GM12878 (cell line): ENCODE results near the gene RBAK. TPM values are rescaled to one million over a fixed set of nuclear protein-coding genes. Genes with fewer than 3 reads are reported as not detected.

Experiments
- PKNOX1 ChIP-seq: fragments of 450-650 bp; IDR thresholded peaks from 2 replicates; pipeline ENCODE4 v1.6.1; 2016; ENCODE audit warnings: mild to moderate bottlenecking
- polyA plus RNA-seq, 11 experiments: library from polyadenylated mRNA; depleted of rRNA in 4 of 11; unstranded in 6 of 11; stranded (reverse) in 5 of 11; fragments of >200 nt; fragmentation: Nextera tagmentation in 4 of 11; fragmentation: Illumina TruSeq in 1 of 11; extraction: Ambion mirVana in 4 of 11; extraction: Trizol in 1 of 11; gene quantifications; 1 replicate in 1 of 11; 2 replicates in 10 of 11; pipeline versions ENCODE4 v1.2.1 to v1.2.3, GENCODE V29; 2011 to 2016; ENCODE audit warnings: inconsistent platforms in 2 of 11, missing spikeins in 2 of 11, low read depth in 1 of 11
- small RNA-seq: library from RNA; depleted of rRNA; stranded (forward); fragments of <200 nt; gene quantifications from one replicate; pipeline ENCODE3, GENCODE V24; 2014
- total RNA-seq, 4 experiments: library from RNA; depleted of rRNA in 3 of 4; stranded (reverse); fragments of >200 nt in 3 of 4; fragmentation: Illumina TruSeq in 1 of 4; extraction: Trizol in 1 of 4; gene quantifications; 2 replicates each; pipeline versions ENCODE4 v1.2.1 to v1.2.3, GENCODE V29; 2013 to 2021

Gene RBAK
- total and polyA plus RNA-seq, 10 of the 15 experiments (the other 5 are each of a cell fraction or from before 2014, with no cell fraction given): 1.9 to 10.2 (median 5.9) TPM

GRCh38 chr7:5117095-5117970, 71.7 kb downstream of the RBAK start (continued):
- TF ChIP-seq PKNOX1: no peak

Small RNA genes within 50 kb of the gene (small RNA-seq; reads per million reads assigned to genes)
- not detected for gene AC092032.1

Other genes starting within 250 kb of the RBAK start
- not detected in 2 replicates for gene PAPOLB, start 183.8 kb upstream of the RBAK start, total RNA-seq (2014; rRNA removed)
- gene PAPOLB, start 183.8 kb upstream of the RBAK start, total RNA-seq (2014; rRNA removed; fragmentation: Illumina TruSeq; extraction: Trizol): not detected in 2 replicates
- gene PAPOLB, start 183.8 kb upstream of the RBAK start, total RNA-seq (2021): not detected in 2 replicates
- not detected in 2 replicates for gene PAPOLB, start 183.8 kb upstream of the RBAK start, polyA plus RNA-seq (2011; rRNA removed)
- 0.01 TPM in 1 of 2 replicates, not detected in the other for gene PAPOLB, start 183.8 kb upstream of the RBAK start, polyA plus RNA-seq (2014; fragmentation: Illumina TruSeq; extraction: Trizol)
- gene PAPOLB, start 183.8 kb upstream of the RBAK start, polyA plus RNA-seq (2014; fragmentation: Nextera tagmentation; extraction: Ambion mirVana): not detected
- gene PAPOLB, start 183.8 kb upstream of the RBAK start, polyA plus RNA-seq (2014; rRNA removed): not detected in 2 replicates
- not detected for gene PAPOLB, start 183.8 kb upstream of the RBAK start, polyA plus RNA-seq (2016; fragmentation: Nextera tagmentation; extraction: Ambion mirVana)
- 0.06 TPM in 1 of 2 replicates, not detected in the other for gene RADIL, start 162.1 kb upstream of the RBAK start, total RNA-seq (2014; rRNA removed)
- gene RADIL, start 162.1 kb upstream of the RBAK start, total RNA-seq (2014; rRNA removed; fragmentation: Illumina TruSeq; extraction: Trizol): not detected in 2 replicates
- 0.11 TPM in 1 of 2 replicates, not detected in the other for gene RADIL, start 162.1 kb upstream of the RBAK start, total RNA-seq (2021)
- gene RADIL, start 162.1 kb upstream of the RBAK start, polyA plus RNA-seq (2011; rRNA removed): not detected in 2 replicates
- not detected in 2 replicates for gene RADIL, start 162.1 kb upstream of the RBAK start, polyA plus RNA-seq (2014; fragmentation: Illumina TruSeq; extraction: Trizol)
- gene RADIL, start 162.1 kb upstream of the RBAK start, polyA plus RNA-seq (2014; fragmentation: Nextera tagmentation; extraction: Ambion mirVana): not detected
- gene RADIL, start 162.1 kb upstream of the RBAK start, polyA plus RNA-seq (2014; rRNA removed): 0.08 TPM in 1 of 2 replicates, not detected in the other
- under 1 TPM in 1 of 2 experiments, not detected in 1; 0.05 TPM for gene RADIL, start 162.1 kb upstream of the RBAK start, polyA plus RNA-seq (2016; fragmentation: Nextera tagmentation; extraction: Ambion mirVana)
- not detected in 2 replicates for gene MMD2, start 86.7 kb upstream of the RBAK start, total RNA-seq (2014; rRNA removed)
- not detected in 2 replicates for gene MMD2, start 86.7 kb upstream of the RBAK start, total RNA-seq (2014; rRNA removed; fragmentation: Illumina TruSeq; extraction: Trizol)
- not detected in 2 replicates for gene MMD2, start 86.7 kb upstream of the RBAK start, total RNA-seq (2021)
- gene MMD2, start 86.7 kb upstream of the RBAK start, polyA plus RNA-seq (2011; rRNA removed): not detected in 2 replicates
- gene MMD2, start 86.7 kb upstream of the RBAK start, polyA plus RNA-seq (2014; fragmentation: Illumina TruSeq; extraction: Trizol): not detected in 2 replicates
- not detected for gene MMD2, start 86.7 kb upstream of the RBAK start, polyA plus RNA-seq (2014; fragmentation: Nextera tagmentation; extraction: Ambion mirVana)
- not detected in 2 replicates for gene MMD2, start 86.7 kb upstream of the RBAK start, polyA plus RNA-seq (2014; rRNA removed)
- not detected for gene MMD2, start 86.7 kb upstream of the RBAK start, polyA plus RNA-seq (2016; fragmentation: Nextera tagmentation; extraction: Ambion mirVana)
- 33.9 and 41.4 TPM in 2 replicates for gene WIPI2, start 144.4 kb downstream of the RBAK start, total RNA-seq (2014; rRNA removed)
- 28.7 and 28.9 TPM in 2 replicates for gene WIPI2, start 144.4 kb downstream of the RBAK start, total RNA-seq (2014; rRNA removed; fragmentation: Illumina TruSeq; extraction: Trizol)
- gene WIPI2, start 144.4 kb downstream of the RBAK start, total RNA-seq (2021): 50.3 and 55.1 TPM in 2 replicates
- 74.1 and 103 TPM in 2 replicates for gene WIPI2, start 144.4 kb downstream of the RBAK start, polyA plus RNA-seq (2011; rRNA removed)
- 36.9 and 43.2 TPM in 2 replicates for gene WIPI2, start 144.4 kb downstream of the RBAK start, polyA plus RNA-seq (2014; fragmentation: Illumina TruSeq; extraction: Trizol)
- 10 to 100 TPM in 1 of 2 experiments, 1 to 10 TPM in 1; 6.9 to 12.2 TPM for gene WIPI2, start 144.4 kb downstream of the RBAK start, polyA plus RNA-seq (2014; fragmentation: Nextera tagmentation; extraction: Ambion mirVana)
- 56.6 and 59.0 TPM in 2 replicates for gene WIPI2, start 144.4 kb downstream of the RBAK start, polyA plus RNA-seq (2014; rRNA removed)
- gene WIPI2, start 144.4 kb downstream of the RBAK start, polyA plus RNA-seq (2016; fragmentation: Nextera tagmentation; extraction: Ambion mirVana): 10 to 100 TPM; 42.5 to 45.7 TPM
- gene SLC29A4, start 237.1 kb downstream of the RBAK start, total RNA-seq (2014; rRNA removed): 0.11 and 0.49 TPM in 2 replicates
- gene SLC29A4, start 237.1 kb downstream of the RBAK start, total RNA-seq (2014; rRNA removed; fragmentation: Illumina TruSeq; extraction: Trizol): 0.09 and 0.31 TPM in 2 replicates
- 0.45 and 0.72 TPM in 2 replicates for gene SLC29A4, start 237.1 kb downstream of the RBAK start, total RNA-seq (2021)
- gene SLC29A4, start 237.1 kb downstream of the RBAK start, polyA plus RNA-seq (2011; rRNA removed): 0.24 and 0.34 TPM in 2 replicates
- 0.15 TPM in 1 of 2 replicates, not detected in the other for gene SLC29A4, start 237.1 kb downstream of the RBAK start, polyA plus RNA-seq (2014; fragmentation: Illumina TruSeq; extraction: Trizol)
- not detected for gene SLC29A4, start 237.1 kb downstream of the RBAK start, polyA plus RNA-seq (2014; fragmentation: Nextera tagmentation; extraction: Ambion mirVana)
- 0.14 and 0.39 TPM in 2 replicates for gene SLC29A4, start 237.1 kb downstream of the RBAK start, polyA plus RNA-seq (2014; rRNA removed)
- gene SLC29A4, start 237.1 kb downstream of the RBAK start, polyA plus RNA-seq (2016; fragmentation: Nextera tagmentation; extraction: Ambion mirVana): under 1 TPM in 1 of 2 experiments, not detected in 1; 0.23 TPM